Pancreas (tissue), 10 donors: Measurements from ENCODE around the gene NMT1. TPM values are rescaled to one million over a fixed set of nuclear protein-coding genes. Genes with fewer than 3 reads are reported as not detected.

Experiments used
- ATAC-seq, 4 donors: fragments of 200-7000 bp; cut with Tn5 transposase; one replicate each; pipeline versions ENCODE4 v1.8.0 to v1.9.1; 2020; ENCODE audit warnings: mild to moderate bottlenecking in 4 of 4, moderate library complexity in 4 of 4
- DNase-seq, 6 donors: peaks; one replicate each; pipeline ENCODE4 v3.0.0-alpha.2; 2020
- FAIRE-seq: peaks from 2 replicates; lab custom pipeline; 2012; peaks lifted over from hg19 to GRCh38; lab: Jason Lieb, UNC
- H3K27ac ChIP-seq, 4 donors: fragments of 200-600 bp; sonication (generic); 1 replicate in 3 of 4; 2 replicates in 1 of 4; pipeline versions ENCODE4 v1.5.0 to v1.8.0; 2020
- H3K27me3 ChIP-seq, 4 donors: fragments of 200-600 bp; one replicate each; pipeline ENCODE4 v1.8.0; 2021
- H3K36me3 ChIP-seq, 3 donors: fragments of 200-600 bp; sonication (generic) in 1 of 3; one replicate each; pipeline versions ENCODE4 v1.5.0 to v1.8.0; 2020 to 2021
- H3K4me1 ChIP-seq, 3 donors: fragments of 200-600 bp; one replicate each; pipeline ENCODE4 v1.8.0; 2021
- H3K4me3 ChIP-seq, 4 donors: fragments of 200-600 bp; sonication (generic) in 2 of 4; one replicate each; pipeline versions ENCODE4 v1.5.0 to v1.8.0; 2020 to 2021
- H3K9me3 ChIP-seq, 4 donors: fragments of 200-600 bp; one replicate each; pipeline ENCODE4 v1.8.0; 2021
- CTCF ChIP-seq, 4 donors: fragments of 200-600 bp; sonication (generic) in 3 of 4; IDR thresholded peaks; one replicate each; pipeline versions ENCODE4 v1.5.0 to v1.8.0; 2021; ENCODE audit warnings: antibody characterized with exemption in 4 of 4
- WGBS, 2 donors: extraction: QIAGEN DNeasy Blood & Tissue Kit; methylation state at CpG; one replicate each; pipeline ENCODE4 v1.1.7; 2013; 5-methylcytosine and 5-hydroxymethylcytosine counted together
- intact Hi-C, 3 donors: fragments of 100-400 bp; cut with DNase I; formaldehyde crosslinking; loops; one replicate each; pipeline versions ENCODE4 v1.11.1 to v1.14.2; 2022
- polyA plus RNA-seq, 2 donors: library from polyadenylated mRNA; stranded (reverse); fragments of 200-250 nt; gene quantifications; one replicate each; pipeline ENCODE4 v1.2.3, GENCODE V29; 2013
- total RNA-seq, 6 donors: library from RNA; stranded (reverse); fragmentation: NEBNext Ultra II Directional in 4 of 6; extraction: Animal tissue kit (Norgen Biotek cat#: 25700) in 4 of 6; gene quantifications; one replicate each; pipeline versions ENCODE4 v1.2.1 to v1.2.4, GENCODE V29; 2021 to 2023
- donor health status: healthy with polysubstance abuse.
- donor health status: DM: no; HTN: no; CAD: no; lungs with moderate emphysema.
- donor health status: DM: no; HTN: no; CAD: no.
- donor health status: control.
- donor health status: control.
- donor health status: Bipolar disorder and iron deficiency.
- donor health status: DM: yes; HTN: yes; CAD: no.
- donor health status: DM: no; HTN: no; CAD: no.
- donor health status: DM: no; HTN: no; CAD: no.
- donor health status: DM: yes; HTN: yes; CAD: no.

NMT1 gene
- total and polyA plus RNA-seq, 8 donors = 27.0 to 66.5 (median 39.8) TPM

- ATAC-seq (no peak), DNase-seq (no peak), FAIRE-seq (no peak)
- Histone ChIP-seq H3K4me1 (no peaks in the 10 kb centered on the region), H3K27ac (no peak overlapping the region), H3K9me3 (no peaks in the 10 kb centered on the region), H3K27me3 (no peaks in the 10 kb centered on the region), H3K4me3 (no peak overlapping the region), H3K36me3 (peaks cover 0 to 65% (median 37%) of the 10 kb centered on the region in 3 donors)
- WGBS, 2 donors = 85 to 87% methylated on average over 5 of the region's 5 CpGs
- intact Hi-C loops = no loop called here
- no peak for TF ChIP-seq CTCF (IDR thresholded peaks at IDR 0.05)
Measured at GRCh38 chr17:45106582-45106981, 45.5 kb downstream of the NMT1 start.

- FAIRE-seq (no peak), DNase-seq (no peak), ATAC-seq (no peak)
- Histone ChIP-seq H3K4me3 (no peak overlapping the region), H3K9me3 (no peaks in the 10 kb centered on the region), H3K27ac (no peak overlapping the region), H3K36me3 (peaks cover 0 to 62% (median 37%) of the 10 kb centered on the region in 3 donors), H3K27me3 (no peaks in the 10 kb centered on the region), H3K4me1 (no peaks in the 10 kb centered on the region)
- intact Hi-C loops = no loop called here
- WGBS, 2 donors = 84 to 87% methylated on average over 13 of the region's 13 CpGs
- no peak for TF ChIP-seq CTCF (IDR thresholded peaks at IDR 0.05)
Measured at GRCh38 chr17:45107293-45108010, 46.3 kb downstream of the NMT1 start.

GRCh38 chr17:45108051-45108450 lies 46.9 kb downstream of the NMT1 start:
- no peak for ATAC-seq
- Histone ChIP-seq H3K4me1 (no peaks in the 10 kb centered on the region), H3K9me3 (no peaks in the 10 kb centered on the region), H3K4me3 (no peak overlapping the region), H3K36me3 (peaks cover 0 to 56% (median 31%) of the 10 kb centered on the region in 3 donors), H3K27ac (no peak overlapping the region), H3K27me3 (no peaks in the 10 kb centered on the region)
- intact Hi-C loops = no loop called here
- no peak for DNase-seq
- no peak for FAIRE-seq
- 73 to 84% methylated on average over 9 of the region's 9 CpGs for WGBS, 2 donors
- TF ChIP-seq CTCF (IDR thresholded peaks at IDR 0.05) = no peak

GRCh38 chr17:45108595-45109521 lies 47.7 kb downstream of the NMT1 start:
- Histone ChIP-seq H3K9me3 (no peaks in the 10 kb centered on the region), H3K27me3 (no peaks in the 10 kb centered on the region), H3K27ac (no peak overlapping the region), H3K36me3 (peaks cover 0 to 48% (median 23%) of the 10 kb centered on the region in 3 donors), H3K4me1 (no peaks in the 10 kb centered on the region), H3K4me3 (no peak overlapping the region)
- DNase-seq (no peak), FAIRE-seq (no peak), ATAC-seq (peak in 2 of 4 donors; percentile 17)
- no peak for TF ChIP-seq CTCF (IDR thresholded peaks at IDR 0.05)
- intact Hi-C loops = no loop called here
- WGBS, 2 donors = 77 to 78% methylated on average over 12 of the region's 12 CpGs
